ENCODE results near the gene AHSG.
"Not testable (repeated sequence)": the region's sequence is repeated elsewhere in the genome, so short reads cannot be mapped to it uniquely, and the experiment has no call there.

AHSG gene

DNA sequence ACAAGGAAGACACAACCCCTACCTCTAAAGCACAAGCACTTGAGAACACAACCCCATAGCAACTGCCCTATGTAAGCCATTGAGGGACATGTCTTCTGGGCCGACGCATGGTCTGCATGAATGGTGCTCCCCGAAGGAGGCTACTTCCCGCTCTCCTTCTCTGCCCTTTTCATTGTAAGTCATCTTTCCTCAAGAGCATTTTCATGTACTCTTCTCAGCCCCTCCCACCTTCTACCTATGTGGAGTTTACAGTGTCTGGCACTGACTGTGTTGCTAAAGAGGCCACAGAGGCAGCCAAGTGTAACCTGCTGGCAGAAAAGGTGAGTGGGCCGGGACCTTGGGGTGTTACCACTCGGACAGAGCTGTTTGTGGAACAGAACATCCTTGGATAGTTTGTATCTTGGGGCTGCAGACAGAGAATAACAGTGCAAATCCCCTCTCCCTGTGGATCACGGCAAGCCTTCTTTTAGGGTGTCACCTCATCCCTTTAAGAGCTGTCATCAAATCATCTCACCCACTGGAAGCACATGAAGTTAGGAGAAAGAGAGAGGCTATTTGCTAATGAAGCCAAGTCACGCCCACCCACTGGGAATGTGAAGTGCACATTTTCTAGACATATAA, 5.6 kb downstream of the AHSG start:
- DNase-seq, result no peak

DNA sequence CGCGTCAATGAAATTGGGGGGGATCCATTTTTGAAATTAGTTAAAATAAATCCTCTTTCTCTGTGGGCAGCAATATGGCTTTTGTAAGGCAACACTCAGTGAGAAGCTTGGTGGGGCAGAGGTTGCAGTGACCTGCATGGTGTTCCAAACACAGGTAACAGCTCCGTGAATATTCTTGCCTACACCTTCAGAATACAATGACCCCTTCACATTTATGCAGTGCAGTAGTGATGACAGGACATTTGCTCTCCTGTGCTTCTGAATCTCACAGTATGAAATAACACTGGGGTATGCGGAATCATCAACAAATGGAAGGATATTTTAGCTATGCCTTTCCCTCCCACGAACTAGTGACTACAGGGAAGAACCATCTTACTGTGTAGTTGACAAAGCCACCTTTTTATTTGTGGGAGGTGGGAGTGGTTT, 6.9 kb downstream of the AHSG start:
- no peak for DNase-seq

DNA sequence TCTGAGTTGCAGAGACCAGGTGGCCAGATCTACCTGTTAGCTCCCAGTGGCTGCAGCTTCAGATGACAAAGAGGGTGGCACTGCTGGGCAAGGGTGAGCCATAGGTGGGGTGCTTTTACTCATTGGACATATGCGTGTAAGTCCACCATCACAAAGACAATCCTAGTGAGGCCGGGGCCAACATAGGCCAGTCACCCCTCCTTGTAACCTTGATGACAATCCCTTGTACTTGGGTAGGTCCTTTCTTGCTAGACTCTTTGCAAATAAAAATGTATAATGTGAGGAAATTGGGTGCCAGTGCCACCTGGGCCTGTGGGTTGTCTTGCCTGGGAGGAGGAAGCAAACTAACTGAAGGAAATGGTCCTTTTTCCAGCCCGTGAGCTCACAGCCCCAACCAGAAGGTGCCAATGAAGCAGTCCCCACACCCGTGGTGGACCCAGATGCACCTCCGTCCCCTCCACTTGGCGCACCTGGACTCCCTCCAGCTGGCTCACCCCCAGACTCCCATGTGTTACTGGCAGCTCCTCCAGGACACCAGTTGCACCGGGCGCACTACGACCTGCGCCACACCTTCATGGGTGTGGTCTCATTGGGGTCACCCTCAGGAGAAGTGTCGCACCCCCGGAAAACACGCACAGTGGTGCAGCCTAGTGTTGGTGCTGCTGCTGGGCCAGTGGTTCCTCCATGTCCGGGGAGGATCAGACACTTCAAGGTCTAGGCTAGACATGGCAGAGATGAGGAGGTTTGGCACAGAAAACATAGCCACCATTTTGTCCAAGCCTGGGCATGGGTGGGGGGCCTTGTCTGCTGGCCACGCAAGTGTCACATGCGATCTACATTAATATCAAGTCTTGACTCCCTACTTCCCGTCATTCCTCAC, 7.6 kb downstream of the AHSG start:
- no peak for DNase-seq

- DNase-seq, result no peak
Measured at GRCh38 chr3:186621894-186622650, 9.2 kb downstream of the AHSG start.

- no peak for DNase-seq
Measured at GRCh38 chr3:186622651-186623310, 9.9 kb downstream of the AHSG start.

DNA sequence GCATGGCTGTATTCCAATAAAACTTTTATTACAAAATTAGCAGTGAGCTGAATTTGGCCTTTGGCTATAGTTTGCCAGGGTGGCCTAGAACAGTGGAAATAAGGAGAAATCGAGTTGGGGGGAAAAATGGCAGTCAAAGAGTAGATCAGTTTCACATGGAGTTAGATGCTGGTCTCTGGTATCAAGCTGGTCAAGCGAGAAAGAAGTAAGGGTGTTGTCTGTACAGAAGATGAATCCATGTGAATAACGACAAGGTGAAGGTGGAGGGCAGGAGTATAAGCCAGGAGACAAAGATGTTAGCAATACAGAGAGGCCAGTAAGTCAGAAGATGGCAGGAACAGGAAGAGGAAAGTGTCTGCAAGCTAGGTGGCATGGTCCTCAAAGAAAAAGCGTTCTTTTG, 11.7 kb downstream of the AHSG start:
- no peak for DNase-seq

DNA sequence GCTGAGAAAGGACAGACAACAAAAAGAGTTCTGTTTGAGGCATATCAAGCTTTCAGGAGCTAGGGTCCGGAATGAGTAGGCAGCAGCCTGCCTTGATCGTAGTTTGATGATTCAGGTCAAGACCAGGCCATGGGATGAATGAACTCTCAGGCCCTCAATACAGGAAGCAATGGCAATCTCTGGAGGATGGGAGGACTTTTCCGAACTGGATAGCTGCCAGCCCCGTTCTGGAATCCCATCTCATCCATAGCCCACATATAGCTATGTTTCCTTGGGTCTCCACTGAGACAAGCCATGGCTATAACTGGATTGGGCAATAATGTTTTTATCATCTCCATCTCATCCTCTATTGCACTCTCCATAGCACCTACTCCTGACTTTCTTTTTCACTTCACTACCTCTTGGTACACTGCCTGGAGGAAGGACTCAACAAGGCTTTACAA, 12.8 kb downstream of the AHSG start:
- DNase-seq, result no peak

GRCh38 chr3:186626254-186626847, 13.5 kb downstream of the AHSG start:
- DNase-seq, result no peak

- DNase-seq, result no peak
Measured at GRCh38 chr3:186627852-186628414, 15.1 kb downstream of the AHSG start.

DNA sequence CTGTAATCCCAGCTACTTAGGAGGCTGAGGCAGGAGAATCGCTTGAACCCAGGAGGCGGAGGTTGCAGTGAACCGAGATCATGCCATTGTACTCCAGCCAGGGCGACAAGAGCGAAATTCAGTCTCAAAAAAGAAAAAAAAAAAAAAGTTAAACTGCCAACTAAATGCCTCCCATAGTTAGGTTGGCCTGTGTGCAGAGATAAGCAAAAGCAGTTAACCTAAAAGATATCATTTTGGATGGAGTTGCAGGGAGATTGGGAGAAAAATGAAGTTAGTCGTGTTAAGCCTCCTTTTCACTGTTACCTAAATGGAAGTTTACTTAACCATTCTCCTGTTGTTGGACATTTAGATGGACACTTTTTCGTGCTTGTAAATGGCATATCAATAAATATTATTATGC, 15.9 kb downstream of the AHSG start:
- DNase-seq, result no peak

DNA sequence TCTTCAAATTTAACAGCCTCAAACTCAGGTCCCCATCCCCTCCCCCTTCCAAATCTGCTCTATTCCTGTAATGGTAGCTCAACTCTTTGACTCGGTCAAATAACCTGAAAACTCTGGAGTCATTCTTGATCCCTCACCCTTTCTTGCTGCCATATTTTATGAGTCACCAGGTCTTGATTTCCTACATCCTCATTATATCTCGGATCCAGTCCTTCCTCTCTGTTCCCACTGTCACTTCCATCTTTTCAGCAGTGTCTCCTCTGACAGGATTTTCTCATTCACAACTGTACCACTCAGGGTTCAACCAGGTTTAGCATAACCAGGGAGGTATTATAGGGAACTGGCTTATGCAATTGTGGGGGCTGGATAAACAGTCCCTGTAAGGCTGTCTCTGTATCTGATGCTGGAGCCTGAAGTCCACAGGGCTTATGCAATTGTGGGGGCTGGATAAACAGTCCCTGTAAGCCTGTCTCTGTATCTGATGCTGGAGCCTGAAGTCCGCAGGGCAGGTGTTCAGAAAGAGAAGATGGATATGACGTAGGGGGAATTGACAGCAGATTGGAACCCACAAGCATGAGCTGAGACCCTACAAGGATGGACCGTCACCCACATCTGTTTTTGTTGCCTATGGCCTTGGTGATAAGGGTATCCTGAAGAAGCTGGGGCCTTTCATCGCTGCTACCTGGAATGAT, 18.2 kb downstream of the AHSG start:
- no peak for DNase-seq

- no peak for DNase-seq
Measured at GRCh38 chr3:186633481-186633880, 20.6 kb downstream of the AHSG start.

DNA sequence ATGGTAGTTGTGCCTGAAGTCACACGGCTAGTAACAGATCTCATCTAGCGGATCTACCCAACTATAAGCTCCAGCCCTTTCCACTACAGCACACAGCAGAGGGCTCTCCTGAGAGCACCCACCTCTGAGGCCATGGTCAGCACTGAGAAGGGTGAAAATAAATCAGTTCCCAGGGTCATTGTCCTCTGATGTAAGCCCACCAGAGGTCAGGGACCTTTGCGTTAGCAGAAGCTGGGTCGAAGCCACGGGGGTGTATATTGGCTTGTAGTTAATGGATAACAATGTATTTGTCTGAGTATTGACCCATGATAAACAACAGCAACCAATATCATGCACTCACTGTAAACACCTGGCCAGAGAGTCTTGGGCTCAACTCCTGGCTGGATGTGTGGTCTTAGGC, 21.3 kb downstream of the AHSG start:
- not testable (repeated sequence) for DNase-seq

GRCh38 chr3:186635532-186635931, 22.7 kb downstream of the AHSG start:
- DNase-seq, result no peak

DNA sequence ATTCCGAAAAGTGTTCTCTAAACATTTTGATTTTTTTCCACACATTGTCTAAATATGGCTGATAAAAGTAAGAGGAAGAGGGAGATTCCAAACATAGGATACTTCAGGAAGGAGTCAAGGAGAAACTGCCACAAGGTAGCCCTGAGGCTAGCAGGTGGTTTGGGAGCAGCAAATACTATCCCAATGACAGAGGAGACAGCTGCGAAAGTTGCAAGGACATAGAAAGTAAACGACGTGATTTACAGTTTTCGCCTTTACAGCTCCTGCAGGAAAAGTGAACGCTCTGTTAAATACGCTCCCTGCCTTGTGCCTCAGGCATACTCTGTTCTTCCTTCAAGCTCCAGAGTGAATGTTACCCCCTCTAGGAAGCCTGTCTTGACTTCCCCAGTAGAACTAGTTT, 23.7 kb downstream of the AHSG start:
- no peak for DNase-seq

DNA sequence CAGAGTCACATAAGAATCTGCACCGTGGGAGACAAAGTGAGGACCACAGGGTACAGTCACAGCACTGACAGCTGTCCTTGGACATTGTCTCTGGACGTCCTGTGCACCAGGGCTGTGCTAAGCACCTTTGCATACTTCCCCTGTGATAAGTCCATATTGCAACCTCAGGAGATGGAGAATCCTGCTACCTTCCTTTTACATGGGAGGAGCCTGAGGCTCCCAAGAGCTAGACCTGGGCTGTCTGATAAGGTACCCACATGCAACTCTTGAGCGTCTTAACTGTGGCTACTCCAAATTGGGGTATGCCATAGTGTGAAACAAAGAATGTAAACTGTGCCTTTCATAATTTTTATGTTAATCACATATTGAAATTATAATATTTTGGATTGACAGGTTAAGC, 24.8 kb downstream of the AHSG start:
- no peak for DNase-seq

GRCh38 chr3:186638259-186638658, 25.4 kb downstream of the AHSG start:
- DNase-seq, result no peak

DNA sequence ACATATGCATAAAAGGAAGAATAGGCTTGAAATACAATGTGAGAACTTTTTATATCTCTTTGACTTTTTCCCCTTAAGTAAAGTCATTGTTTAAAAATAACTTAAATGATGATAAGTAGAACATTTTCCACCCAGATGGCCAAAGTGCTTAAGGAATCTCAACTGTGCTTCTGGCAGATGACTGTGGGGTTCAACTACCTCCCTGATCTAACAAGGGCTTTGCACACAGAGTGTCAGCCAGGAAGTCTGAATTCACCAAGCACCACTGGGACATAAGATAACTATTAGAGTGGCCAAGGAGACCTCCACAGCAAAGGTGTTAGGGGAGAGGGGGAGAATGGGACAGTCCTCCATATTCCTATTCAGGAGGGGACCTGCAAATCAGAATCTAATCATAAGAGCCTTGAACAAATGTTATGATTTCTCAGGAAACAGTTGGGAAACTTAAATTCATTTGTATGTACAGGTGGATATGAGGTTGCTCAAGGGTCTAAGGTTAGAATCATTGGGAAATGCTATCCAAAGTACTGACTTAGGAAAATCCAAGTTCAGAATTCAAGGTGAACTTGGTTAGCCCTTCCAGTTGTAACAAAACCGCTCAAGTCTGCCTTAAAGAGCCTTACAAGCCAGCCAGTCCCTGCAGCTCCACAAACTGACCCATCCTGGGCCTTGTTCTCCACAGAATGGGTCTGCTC, 27.1 kb downstream of the AHSG start, which contains the start of gene FETUB:
Gene FETUB, plus strand, starts transcription at position 622 of the 695 bp plus-strand sequence. Its CDS starts 62 bp downstream, at position 684.
- no peak for DNase-seq

GRCh38 chr3:186640473-186640818, 27.6 kb downstream of the AHSG start:
- no peak for DNase-seq

DNA sequence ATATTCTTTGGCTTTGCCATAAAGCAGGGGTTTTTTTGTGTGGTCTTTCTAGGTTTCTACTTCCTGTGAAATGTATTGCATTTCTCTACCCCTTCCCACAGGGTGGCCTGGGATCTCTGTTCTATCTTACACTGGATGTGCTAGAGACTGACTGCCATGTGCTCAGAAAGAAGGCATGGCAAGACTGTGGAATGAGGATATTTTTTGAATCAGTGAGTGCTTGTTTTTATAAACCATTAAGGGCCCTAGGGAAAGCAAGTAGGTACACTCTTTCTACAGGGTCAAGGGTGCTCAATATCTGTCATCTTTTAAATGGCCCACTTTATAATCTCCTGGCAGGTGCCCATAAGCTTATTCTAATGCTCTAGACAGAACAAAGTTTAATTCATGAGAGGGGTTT, 28.1 kb downstream of the AHSG start:
- DNase-seq, result no peak

DNA sequence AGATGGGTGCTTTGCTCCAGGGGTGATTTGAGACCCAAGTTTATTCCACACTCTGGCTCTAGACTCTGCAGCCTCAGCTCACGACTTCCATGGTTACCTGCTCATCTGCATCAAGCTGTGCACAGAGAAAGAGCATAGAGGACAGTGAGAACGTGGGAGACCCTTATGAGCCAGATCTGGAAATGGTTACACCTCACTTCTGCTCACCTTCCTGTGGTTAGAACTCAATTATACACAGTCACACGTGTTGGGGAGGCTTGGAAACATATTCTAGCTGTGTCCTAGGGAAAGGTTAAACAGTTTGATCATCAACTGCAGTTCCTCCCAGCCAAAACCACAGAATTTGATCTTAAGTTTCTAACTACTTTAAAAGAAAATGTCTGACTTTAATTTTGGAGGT, 29.2 kb downstream of the AHSG start:
- no peak for DNase-seq

Data from inflammatory macrophage treated with lipopolysaccharide for 1 hour (primary cell).